Stimulated activated CD4-positive, alpha-beta T cell treated with anti-CD3 and anti-CD28 coated beads, Interleukin-12 subunit alpha, Interleukin-12 subunit beta, amount 100 ng/mL, for 24 hours (primary cell): Measurements from ENCODE around the gene IPO8.
"Not testable (repeated sequence)": the region's sequence is repeated elsewhere in the genome, so short reads cannot be mapped to it uniquely, and the experiment has no call there.

Experiments used
- DNase-seq, 2 experiments: peaks; one replicate each; pipeline ENCODE4 v3.0.0-alpha.2; 2020; ENCODE audit warnings: low read depth in 2 of 2

Gene IPO8

GRCh38 chr12:30610718-30611117 is 85.0 kb downstream of the IPO8 start:
- DNase-seq = no peak

- not testable (repeated sequence) for DNase-seq
Observed at GRCh38 chr12:30609819-30610218, 85.8 kb downstream of the IPO8 start.

DNA sequence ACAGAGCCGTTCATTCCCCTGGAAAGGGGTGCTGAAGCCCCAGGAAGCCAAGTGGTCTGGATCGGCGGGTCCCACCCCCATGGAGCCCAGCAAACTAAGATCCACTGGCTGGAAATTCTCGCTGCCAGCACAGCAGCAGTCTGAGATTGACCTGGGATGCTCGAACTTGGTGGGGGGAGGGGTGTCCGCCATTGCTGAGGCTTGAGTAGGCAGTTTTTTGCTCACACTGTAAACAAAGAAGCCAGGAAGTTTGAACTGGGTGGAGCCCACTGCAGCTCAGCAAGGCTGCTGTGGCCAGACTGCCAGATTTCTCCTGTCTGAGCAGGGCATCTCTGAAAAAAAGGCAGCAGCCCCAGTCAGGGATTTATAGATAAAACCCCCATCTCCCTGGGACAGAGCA is 91.4 kb downstream of the IPO8 start:
- not testable (repeated sequence) for DNase-seq

DNA sequence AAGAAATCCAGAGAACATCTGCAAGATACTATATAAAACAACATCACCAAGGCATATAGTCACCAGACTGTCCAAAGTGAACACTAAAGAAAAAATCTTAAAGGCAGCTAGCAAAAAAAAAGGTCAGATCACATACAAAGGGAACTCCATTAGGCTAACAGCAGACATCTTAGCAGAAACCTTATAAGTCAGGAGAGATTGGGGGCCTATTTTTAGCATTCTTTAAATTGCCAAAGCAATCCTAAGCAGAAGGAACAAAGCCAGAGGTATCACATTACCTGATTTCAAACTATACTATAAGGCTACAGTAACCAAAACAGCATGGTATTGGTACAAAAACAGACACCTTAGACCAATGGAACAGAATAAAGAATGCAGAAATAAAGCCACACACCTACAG is 92.5 kb downstream of the IPO8 start:
- DNase-seq = no peak

GRCh38 chr12:30602678-30603077 is 93.0 kb downstream of the IPO8 start:
- no peak for DNase-seq

DNA sequence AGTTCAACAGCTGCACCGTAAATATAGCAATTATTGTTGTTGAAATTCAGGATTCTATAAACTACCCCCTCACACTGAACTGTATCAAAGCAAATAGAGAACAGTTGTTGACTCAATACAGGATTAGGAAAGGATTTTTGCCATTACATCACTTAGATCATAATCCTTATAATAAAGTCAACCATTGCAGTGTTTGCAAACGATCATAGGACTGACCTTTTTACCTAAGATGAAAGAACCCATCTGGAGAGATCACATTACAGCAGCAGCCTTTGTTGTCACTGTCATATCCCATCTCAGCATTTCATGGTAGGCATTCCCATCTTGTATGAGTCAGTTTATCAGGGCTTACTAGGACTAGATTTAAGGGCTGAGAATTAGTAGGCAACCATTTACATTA is 96.1 kb downstream of the IPO8 start:
- no peak for DNase-seq

- DNase-seq = no peak
Observed at GRCh38 chr12:30598889-30599288, 96.8 kb downstream of the IPO8 start.

- no peak for DNase-seq
Observed at GRCh38 chr12:30595742-30596141, 99.9 kb downstream of the IPO8 start.

DNA sequence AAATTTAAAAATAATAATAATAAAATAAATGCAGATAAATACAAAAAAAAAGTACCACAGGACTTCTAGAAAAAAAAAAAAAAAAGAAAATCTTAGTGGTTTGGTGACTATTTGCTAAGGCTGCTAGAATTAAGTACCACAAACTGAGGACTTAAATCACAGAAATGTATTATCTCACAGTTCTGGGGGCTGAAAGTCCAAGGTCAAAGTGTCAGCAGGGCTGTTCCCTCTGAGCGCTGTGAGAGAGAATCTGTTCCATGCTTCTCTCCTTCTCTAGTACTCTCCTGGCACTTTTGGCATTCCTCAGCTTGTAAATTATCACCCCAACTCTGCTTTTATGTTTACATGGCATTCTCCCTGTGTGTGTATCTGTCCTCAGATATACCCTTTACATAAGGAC is 101.2 kb downstream of the IPO8 start:
- no peak for DNase-seq

- not testable (repeated sequence) for DNase-seq
Observed at GRCh38 chr12:30588572-30588971, 107.1 kb downstream of the IPO8 start.

DNA sequence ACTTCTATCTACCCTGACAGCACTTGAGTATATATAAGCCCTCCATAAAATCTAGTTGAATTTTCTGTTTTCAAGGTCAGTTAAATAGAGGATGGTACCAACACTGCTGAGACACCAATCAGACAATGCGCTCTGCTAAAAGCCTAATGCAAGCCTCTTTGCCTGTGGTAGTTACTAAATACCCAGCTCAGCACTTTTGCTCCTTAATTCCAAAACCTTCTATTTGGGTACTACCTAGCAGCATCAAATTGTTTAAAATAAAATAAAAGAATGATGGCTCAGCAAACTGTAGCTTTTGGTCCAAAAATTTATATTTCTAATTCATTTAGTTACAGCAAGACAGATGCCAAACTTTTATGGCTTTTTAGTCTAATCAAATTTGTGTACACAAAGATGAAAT is 107.9 kb downstream of the IPO8 start:
- no peak for DNase-seq

DNA sequence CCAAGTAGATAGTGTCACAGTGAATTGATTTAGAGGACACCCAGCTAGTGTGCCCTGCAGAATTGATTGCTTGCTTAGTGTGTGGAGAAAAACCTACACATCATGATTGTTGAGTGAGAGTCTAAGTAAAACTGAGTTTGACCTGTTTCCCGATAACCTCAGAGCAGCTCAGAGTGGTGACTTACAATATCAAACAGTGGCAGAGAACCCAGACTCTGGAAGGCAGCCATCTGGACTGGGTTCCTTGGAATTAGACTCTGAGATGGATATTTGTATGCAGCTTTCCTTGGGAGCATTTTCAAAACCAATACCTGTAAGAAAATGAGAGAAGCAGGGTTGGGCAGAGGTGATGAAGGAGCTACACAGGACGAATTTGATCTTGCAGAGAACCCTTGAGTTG is 109.8 kb downstream of the IPO8 start:
- DNase-seq = no peak

GRCh38 chr12:30582943-30583342 is 112.7 kb downstream of the IPO8 start:
- DNase-seq = no peak

GRCh38 chr12:30580344-30580743 is 115.3 kb downstream of the IPO8 start:
- no peak for DNase-seq
